Hepatocyte (in vitro differentiated cells): ENCODE data around the gene C1orf116. TPM values are rescaled to one million over a fixed set of nuclear protein-coding genes. Genes with fewer than 3 reads are reported as not detected.

Experiments used
- DNase-seq: peaks from one replicate; pipeline ENCODE4 v3.0.0-alpha.2; 2016; ENCODE audit warnings: low spot score
- H2AFZ ChIP-seq: fragments of 200-600 bp; sonication (generic); 2 replicates; pipeline ENCODE4 v1.6.0; 2016; ENCODE audit warnings: antibody characterized with exemption, mild to moderate bottlenecking
- H3K27ac ChIP-seq: fragments of 200-600 bp; sonication (generic); 2 replicates; pipeline ENCODE4 v1.5.1; 2016; ENCODE audit warnings: mild to moderate bottlenecking
- H3K27me3 ChIP-seq: fragments of 200-600 bp; sonication (generic); 2 replicates; pipeline ENCODE4 v1.6.1; 2016
- H3K36me3 ChIP-seq: fragments of 200-600 bp; sonication (generic); replicated peaks from 2 replicates; pipeline ENCODE4 v1.5.1; 2016; ENCODE audit warnings: low read depth; ENCODE audit not compliant: insufficient read depth
- H3K4me1 ChIP-seq: fragments of 200-600 bp; sonication (generic); 2 replicates; pipeline ENCODE4 v1.5.1; 2016; ENCODE audit warnings: mild to moderate bottlenecking, moderate library complexity; ENCODE audit not compliant: insufficient read depth
- H3K4me2 ChIP-seq: fragments of 200-600 bp; sonication (generic); 2 replicates; pipeline ENCODE4 v1.6.0; 2016
- H3K4me3 ChIP-seq: fragments of 200-600 bp; sonication (generic); 2 replicates; pipeline ENCODE4 v1.5.1; 2016; ENCODE audit warnings: mild to moderate bottlenecking
- H3K79me2 ChIP-seq: fragments of 200-600 bp; sonication (generic); 2 replicates; pipeline ENCODE4 v1.6.0; 2017; ENCODE audit warnings: mild to moderate bottlenecking
- H3K9me2 ChIP-seq: fragments of 200-600 bp; sonication (generic); replicated peaks from 2 replicates; pipeline ENCODE4 v1.6.0; 2017; ENCODE audit warnings: mild to moderate bottlenecking; ENCODE audit not compliant: insufficient read depth
- H3K9me3 ChIP-seq: fragments of 200-600 bp; sonication (generic); 2 replicates; pipeline ENCODE4 v1.5.1; 2016; ENCODE audit warnings: low read depth, mild to moderate bottlenecking
- H4K20me1 ChIP-seq: fragments of 200-600 bp; sonication (generic); 2 replicates; pipeline ENCODE4 v1.6.0; 2016; ENCODE audit warnings: mild to moderate bottlenecking; ENCODE audit not compliant: insufficient read depth, poor library complexity, severe bottlenecking
- EZH2 ChIP-seq: fragments of 200-600 bp; sonication (generic); IDR thresholded peaks from 2 replicates; pipeline ENCODE4 v1.6.1; 2016; ENCODE audit warnings: antibody characterized with exemption, mild to moderate bottlenecking, borderline replicate concordance
- EZH2phosphoT487 ChIP-seq: fragments of 200-600 bp; sonication (generic); IDR thresholded peaks from one replicate; pipeline ENCODE4 v1.6.1; 2018; ENCODE audit warnings: antibody characterized with exemption, mild to moderate bottlenecking, low read depth, moderate library complexity; ENCODE audit not compliant: unreplicated experiment, severe bottlenecking
- WGBS: methylation state at CpG from one replicate; pipeline ENCODE4 v1.1.6; 2016; ENCODE audit warnings: low lambda C conversion rate; ENCODE audit errors: missing lambda C conversion rate; 5-methylcytosine and 5-hydroxymethylcytosine counted together
- polyA plus RNA-seq: library from polyadenylated mRNA; unstranded; fragments of >200 nt; fragmentation: Nextera tagmentation; extraction: Ambion mirVana; gene quantifications from 2 replicates; pipeline ENCODE4 v1.2.1, GENCODE V29; 2016
- total RNA-seq: library from RNA; depleted of rRNA; stranded (reverse); fragments of >200 nt; gene quantifications from 2 replicates; pipeline ENCODE4 v1.2.3, GENCODE V29; 2014
- TF ChIP-seq, protein P1 (sequence below): fragments of 200-600 bp; sonication (generic); IDR thresholded peaks from 2 replicates; pipeline ENCODE4 v1.5.1; 2016; ENCODE audit warnings: antibody characterized with exemption, mild to moderate bottlenecking; ENCODE audit not compliant: poor library complexity

C1orf116 gene
- total and polyA plus RNA-seq, 2 experiments from 2014 or later = 15.7 to 18.3 TPM

DNA sequence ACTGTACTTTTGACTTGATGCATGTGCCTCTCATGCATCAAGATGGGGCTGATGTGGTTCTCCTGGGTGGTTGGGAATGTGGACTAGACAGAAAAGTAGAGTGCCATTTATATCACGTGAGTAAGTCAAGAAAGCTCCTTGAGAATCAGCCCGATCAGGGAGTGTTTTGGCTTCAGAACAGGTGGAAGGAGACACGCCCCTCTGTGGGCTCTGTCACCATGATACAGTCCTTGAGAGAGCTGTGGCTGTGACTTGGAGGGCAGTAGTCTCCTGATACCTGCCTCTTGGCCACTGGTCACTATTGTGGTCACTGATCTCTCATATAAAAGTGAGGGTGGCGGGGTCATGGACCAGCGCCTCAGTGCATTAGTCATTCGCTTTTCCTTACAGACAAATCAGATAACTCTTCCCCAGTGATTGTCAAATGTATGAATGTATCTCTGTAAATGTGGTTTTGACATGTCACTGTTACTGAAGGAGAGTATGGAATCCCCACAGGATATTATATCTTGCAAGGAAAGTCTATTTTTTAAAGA is 47.2 kb upstream of the C1orf116 start:
- TF ChIP-seq, protein P1, sequence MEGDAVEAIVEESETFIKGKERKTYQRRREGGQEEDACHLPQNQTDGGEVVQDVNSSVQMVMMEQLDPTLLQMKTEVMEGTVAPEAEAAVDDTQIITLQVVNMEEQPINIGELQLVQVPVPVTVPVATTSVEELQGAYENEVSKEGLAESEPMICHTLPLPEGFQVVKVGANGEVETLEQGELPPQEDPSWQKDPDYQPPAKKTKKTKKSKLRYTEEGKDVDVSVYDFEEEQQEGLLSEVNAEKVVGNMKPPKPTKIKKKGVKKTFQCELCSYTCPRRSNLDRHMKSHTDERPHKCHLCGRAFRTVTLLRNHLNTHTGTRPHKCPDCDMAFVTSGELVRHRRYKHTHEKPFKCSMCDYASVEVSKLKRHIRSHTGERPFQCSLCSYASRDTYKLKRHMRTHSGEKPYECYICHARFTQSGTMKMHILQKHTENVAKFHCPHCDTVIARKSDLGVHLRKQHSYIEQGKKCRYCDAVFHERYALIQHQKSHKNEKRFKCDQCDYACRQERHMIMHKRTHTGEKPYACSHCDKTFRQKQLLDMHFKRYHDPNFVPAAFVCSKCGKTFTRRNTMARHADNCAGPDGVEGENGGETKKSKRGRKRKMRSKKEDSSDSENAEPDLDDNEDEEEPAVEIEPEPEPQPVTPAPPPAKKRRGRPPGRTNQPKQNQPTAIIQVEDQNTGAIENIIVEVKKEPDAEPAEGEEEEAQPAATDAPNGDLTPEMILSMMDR = no peak
- TF ChIP-seq EZH2phosphoT487 (no peak), EZH2 (no peak)
- Histone ChIP-seq H2AFZ (no peak overlapping the region), H3K79me2 (no peaks in the 10 kb centered on the region), H3K4me3 (no peak overlapping the region), H3K9me3 (no peaks in the 10 kb centered on the region), H3K4me2 (no peak overlapping the region), H3K9me2 (no peaks in the 10 kb centered on the region), H3K4me1 (peaks cover 5% of the 10 kb centered on the region), H3K27me3 (no peaks in the 10 kb centered on the region), H4K20me1 (no peaks in the 10 kb centered on the region), H3K27ac (no peak overlapping the region), H3K36me3 (no peaks in the 10 kb centered on the region)
- 87% methylated on average over 6 of the region's 6 CpGs for WGBS
- no peak for DNase-seq

DNA sequence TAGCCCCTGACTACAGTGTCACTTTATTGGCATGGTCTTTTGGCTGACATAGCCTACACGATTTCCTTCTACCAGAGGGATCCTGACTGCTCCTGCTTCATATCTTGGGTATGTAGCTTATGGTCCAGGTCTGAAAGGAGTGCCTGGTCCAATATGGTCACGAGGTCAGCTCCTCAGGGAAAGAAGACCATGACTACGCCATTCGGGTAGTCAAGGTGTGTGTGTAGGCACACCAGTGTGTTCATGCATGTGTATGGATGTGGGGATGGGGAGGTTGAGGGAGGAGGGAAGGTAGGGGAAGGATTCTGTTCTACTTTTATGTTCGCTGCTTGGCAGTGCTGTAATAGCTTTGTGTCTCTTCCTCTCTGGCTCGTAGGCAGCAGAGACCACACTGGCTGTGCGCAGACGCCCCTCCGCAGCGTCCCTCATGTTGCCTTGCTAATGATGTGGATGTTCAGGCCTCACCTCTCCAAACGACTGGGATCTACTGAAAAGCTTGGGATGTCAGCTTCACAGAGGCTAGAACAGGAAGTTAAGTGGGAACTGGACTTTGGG is 46.1 kb upstream of the C1orf116 start:
- no peak overlapping the region for H2AFZ ChIP-seq
- H3K4me1 ChIP-seq = no peaks in the 10 kb centered on the region
- H3K27me3 ChIP-seq = no peaks in the 10 kb centered on the region
- no peak overlapping the region for H3K4me2 ChIP-seq
- no peaks in the 10 kb centered on the region for H4K20me1 ChIP-seq
- DNase-seq = no peak
- no peak overlapping the region for H3K4me3 ChIP-seq
- H3K9me2 ChIP-seq = no peaks in the 10 kb centered on the region
- no peaks in the 10 kb centered on the region for H3K36me3 ChIP-seq
- H3K79me2 ChIP-seq = no peaks in the 10 kb centered on the region
- H3K27ac ChIP-seq = no peak overlapping the region
- TF ChIP-seq, protein P1 = no peak
- TF ChIP-seq EZH2phosphoT487 (no peak), EZH2 (no peak)
- H3K9me3 ChIP-seq = no peaks in the 10 kb centered on the region
- WGBS = 90% methylated on average over 11 of the region's 11 CpGs

DNA sequence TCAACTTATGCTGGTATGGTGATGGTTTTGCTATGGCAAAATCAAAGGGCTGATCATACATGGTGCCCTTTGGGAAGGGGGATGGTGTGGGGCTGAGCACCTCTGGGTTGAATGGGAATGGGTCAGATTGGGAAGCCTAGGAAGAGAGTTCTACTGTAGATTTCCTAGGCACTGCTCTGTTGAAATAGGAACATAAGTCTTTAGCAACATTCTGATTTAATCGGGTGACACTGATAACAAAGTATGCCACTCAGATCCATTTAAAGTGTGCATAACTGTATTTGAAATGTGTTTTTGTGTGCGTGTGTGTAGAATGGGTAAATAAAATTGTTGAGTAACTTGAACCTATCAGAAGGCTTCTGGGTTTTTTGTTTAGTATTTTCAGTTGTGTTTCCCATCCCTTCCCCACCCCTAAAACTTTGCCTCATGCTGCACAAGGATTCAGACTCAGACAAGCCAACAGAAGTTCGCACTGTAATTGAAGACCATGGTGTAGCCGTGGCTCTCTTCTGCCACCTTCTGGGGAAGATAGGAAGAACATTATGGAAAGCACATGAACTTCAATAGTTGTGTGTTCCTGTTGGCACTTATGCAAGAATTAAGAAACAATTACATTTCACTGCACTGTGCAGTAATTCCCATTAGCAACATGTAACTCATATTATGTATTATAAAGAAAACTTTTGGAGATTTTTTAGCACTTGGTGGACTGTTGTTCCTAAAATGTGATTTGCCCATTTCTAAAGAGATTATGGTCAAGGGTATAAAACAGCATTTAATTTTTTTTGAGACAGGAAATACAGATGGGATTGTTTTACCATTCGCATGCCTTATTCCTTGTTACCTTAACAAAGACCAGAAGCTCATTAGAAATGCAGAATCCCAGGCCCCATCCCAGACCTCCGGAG is 45.2 kb upstream of the C1orf116 start:
- H4K20me1 ChIP-seq = no peaks in the 10 kb centered on the region
- peak; percentile 81 for DNase-seq
- no peaks in the 10 kb centered on the region for H3K36me3 ChIP-seq
- WGBS = 41% methylated on average over 6 of the region's 6 CpGs
- H3K9me3 ChIP-seq = no peaks in the 10 kb centered on the region
- H3K27ac ChIP-seq = no peak overlapping the region
- H2AFZ ChIP-seq = no peak overlapping the region
- H3K4me1 ChIP-seq = no peaks in the 10 kb centered on the region
- no peak for TF ChIP-seq EZH2
- TF ChIP-seq, protein P1 = peak; percentile 83
- no peak overlapping the region for H3K4me3 ChIP-seq
- H3K27me3 ChIP-seq = no peaks in the 10 kb centered on the region
- H3K79me2 ChIP-seq = no peaks in the 10 kb centered on the region
- H3K4me2 ChIP-seq = no peak overlapping the region
- H3K9me2 ChIP-seq = no peaks in the 10 kb centered on the region
